ENCODE data around the gene LRSAM1. TPM values are rescaled to one million over a fixed set of nuclear protein-coding genes. Genes with fewer than 3 reads are reported as not detected.
"Not testable (repeated sequence)": the region's sequence is repeated elsewhere in the genome, so short reads cannot be mapped to it uniquely, and the experiment has no call there.

Gene LRSAM1
- total and polyA plus RNA-seq, 9 donors: 9.0 to 28.5 (median 17.4) TPM

DNA sequence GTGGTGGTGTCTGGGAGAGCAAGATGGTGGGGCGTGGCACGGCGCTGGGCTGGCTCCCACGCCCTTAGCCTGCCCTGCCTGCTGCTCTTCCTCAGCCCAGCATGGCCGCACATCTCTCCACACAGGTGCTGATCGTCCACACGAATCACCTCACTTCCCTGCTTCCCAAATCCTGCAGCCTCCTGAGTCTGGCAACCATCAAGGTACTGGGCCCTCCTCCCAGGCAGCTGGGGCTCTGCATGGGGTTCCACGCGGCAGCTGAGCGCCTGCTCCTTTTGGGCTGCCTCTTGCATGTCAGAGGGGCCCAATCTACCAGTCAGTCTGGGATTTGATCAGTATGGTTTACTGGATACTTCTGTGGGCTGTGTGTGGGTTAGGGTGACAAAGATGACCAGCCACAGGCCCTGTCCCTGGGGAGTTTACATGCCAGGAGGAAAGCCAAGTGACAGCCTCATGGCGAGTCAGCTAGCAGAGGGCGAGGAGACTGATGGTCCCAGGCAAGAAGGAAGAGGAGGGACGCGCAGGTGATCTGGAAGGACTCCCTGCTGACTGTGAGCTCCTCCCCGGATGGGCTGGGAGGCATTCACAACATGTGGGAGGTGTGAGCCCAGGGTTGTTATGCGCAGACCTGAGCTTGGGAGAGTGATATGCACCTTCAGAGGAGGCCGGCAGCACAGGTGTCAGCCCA lies 6.0 kb downstream of the LRSAM1 start:
- Histone ChIP-seq H3K36me3 (no peaks in the 10 kb centered on the region), H3K4me1 (ENCODE audit: insufficient read depth) (peaks cover under 1% of the 10 kb centered on the region), H3K27me3 (no peaks in the 10 kb centered on the region), H3K4me3 (no peak overlapping the region), H3K9me3 (no peaks in the 10 kb centered on the region), H3K27ac (no peak overlapping the region)
- TF ChIP-seq, protein P1, sequence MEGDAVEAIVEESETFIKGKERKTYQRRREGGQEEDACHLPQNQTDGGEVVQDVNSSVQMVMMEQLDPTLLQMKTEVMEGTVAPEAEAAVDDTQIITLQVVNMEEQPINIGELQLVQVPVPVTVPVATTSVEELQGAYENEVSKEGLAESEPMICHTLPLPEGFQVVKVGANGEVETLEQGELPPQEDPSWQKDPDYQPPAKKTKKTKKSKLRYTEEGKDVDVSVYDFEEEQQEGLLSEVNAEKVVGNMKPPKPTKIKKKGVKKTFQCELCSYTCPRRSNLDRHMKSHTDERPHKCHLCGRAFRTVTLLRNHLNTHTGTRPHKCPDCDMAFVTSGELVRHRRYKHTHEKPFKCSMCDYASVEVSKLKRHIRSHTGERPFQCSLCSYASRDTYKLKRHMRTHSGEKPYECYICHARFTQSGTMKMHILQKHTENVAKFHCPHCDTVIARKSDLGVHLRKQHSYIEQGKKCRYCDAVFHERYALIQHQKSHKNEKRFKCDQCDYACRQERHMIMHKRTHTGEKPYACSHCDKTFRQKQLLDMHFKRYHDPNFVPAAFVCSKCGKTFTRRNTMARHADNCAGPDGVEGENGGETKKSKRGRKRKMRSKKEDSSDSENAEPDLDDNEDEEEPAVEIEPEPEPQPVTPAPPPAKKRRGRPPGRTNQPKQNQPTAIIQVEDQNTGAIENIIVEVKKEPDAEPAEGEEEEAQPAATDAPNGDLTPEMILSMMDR (IDR thresholded peaks at IDR 0.05): no peak
- intact Hi-C loops (cut with DNase I): no loop called here
- 82 to 86% (median 85%) methylated on average over 17 of the region's 17 CpGs for WGBS, 3 donors
- no peak for DNase-seq

DNA sequence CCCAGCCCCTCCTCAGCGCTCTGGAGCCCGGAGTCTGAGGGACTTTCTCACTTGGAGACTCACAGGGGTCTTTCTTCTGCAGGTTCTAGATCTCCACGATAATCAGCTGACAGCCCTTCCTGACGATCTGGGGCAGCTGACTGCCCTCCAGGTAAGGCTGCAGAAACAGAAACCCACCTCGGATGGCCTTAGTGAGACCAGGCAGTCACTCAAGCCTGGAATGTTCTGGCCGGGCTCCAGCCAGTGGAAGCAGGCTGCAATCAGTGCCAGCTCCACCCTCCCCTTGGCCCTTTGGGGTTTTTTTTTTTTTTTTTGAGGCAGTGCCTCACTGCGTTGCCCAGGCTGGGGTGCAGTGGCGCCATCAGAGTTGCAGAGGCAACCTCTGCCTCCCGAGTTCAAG lies 7.6 kb downstream of the LRSAM1 start:
- Histone ChIP-seq H3K9me3 (no peaks in the 10 kb centered on the region), H3K4me1 (ENCODE audit: insufficient read depth) (no peaks in the 10 kb centered on the region), H3K4me3 (no peak overlapping the region), H3K27me3 (no peaks in the 10 kb centered on the region), H3K27ac (no peak overlapping the region), H3K36me3 (no peaks in the 10 kb centered on the region)
- 75 to 85% (median 78%) methylated on average over 9 of the region's 9 CpGs for WGBS, 3 donors
- TF ChIP-seq, protein P1 (IDR thresholded peaks at IDR 0.05): no peak
- TF ChIP-seq EP300 (IDR thresholded peaks at IDR 0.05) (no peak), POLR2A (IDR thresholded peaks at IDR 0.05) (no peak)
- DNase-seq: no peak
- intact Hi-C loops (cut with DNase I): no loop called here

- no peak overlapping the region for H3K4me3 ChIP-seq
- no peak for DNase-seq
- H3K36me3 ChIP-seq: no peaks in the 10 kb centered on the region
- TF ChIP-seq POLR2A (IDR thresholded peaks at IDR 0.05) (no peak), EP300 (IDR thresholded peaks at IDR 0.05) (no peak)
- TF ChIP-seq, protein P1 (IDR thresholded peaks at IDR 0.05): no peak
- intact Hi-C loops (cut with DNase I): no loop called here
- H3K27ac ChIP-seq: no peak overlapping the region
- WGBS, 3 donors: 74 to 82% (median 76%) methylated on average over 3 of the region's 3 CpGs
- H3K4me1 ChIP-seq (ENCODE audit: insufficient read depth): no peaks in the 10 kb centered on the region
- H3K9me3 ChIP-seq: no peaks in the 10 kb centered on the region
- no peaks in the 10 kb centered on the region for H3K27me3 ChIP-seq
Observed at GRCh38 chr9:127463382-127463781, 12.1 kb downstream of the LRSAM1 start.

DNA sequence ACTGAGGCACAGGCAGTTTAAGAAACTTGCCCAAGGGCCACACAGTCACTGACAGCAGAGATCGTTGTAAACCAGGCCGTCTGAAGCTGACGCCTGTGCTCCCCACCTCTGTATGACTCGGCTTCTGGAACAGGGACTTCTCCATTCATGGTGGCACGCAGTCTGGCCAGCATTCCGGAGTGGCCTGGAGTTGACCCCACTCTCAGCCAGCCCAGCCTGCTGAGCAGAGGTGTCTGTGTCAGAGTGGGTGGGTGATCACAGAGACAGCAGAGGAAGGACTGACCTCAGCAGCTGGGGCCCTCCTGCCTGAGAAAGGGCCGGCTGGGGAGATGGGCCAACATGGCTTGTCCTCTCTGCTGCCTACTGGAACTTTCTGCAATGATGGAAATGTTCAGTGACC lies 12.6 kb downstream of the LRSAM1 start:
- no peaks in the 10 kb centered on the region for H3K9me3 ChIP-seq
- H3K4me3 ChIP-seq: no peak overlapping the region
- 65 to 69% (median 67%) methylated on average over 7 of the region's 7 CpGs for WGBS, 3 donors
- no peaks in the 10 kb centered on the region for H3K4me1 ChIP-seq (ENCODE audit: insufficient read depth)
- H3K27me3 ChIP-seq: no peaks in the 10 kb centered on the region
- intact Hi-C loops (cut with DNase I): no loop called here
- no peak for DNase-seq
- TF ChIP-seq EP300 (IDR thresholded peaks at IDR 0.05) (no peak), POLR2A (IDR thresholded peaks at IDR 0.05) (no peak)
- TF ChIP-seq, protein P1 (IDR thresholded peaks at IDR 0.05): no peak
- H3K36me3 ChIP-seq: no peaks in the 10 kb centered on the region
- no peak overlapping the region for H3K27ac ChIP-seq

GRCh38 chr9:127466407-127466917 lies 15.2 kb downstream of the LRSAM1 start:
- H3K27ac ChIP-seq; DNase-seq; H3K36me3 ChIP-seq; H3K27me3 ChIP-seq; H3K4me3 ChIP-seq; intact Hi-C loops (cut with DNase I); H3K9me3 ChIP-seq; H3K4me1 ChIP-seq (ENCODE audit: insufficient read depth): not testable (repeated sequence)
- WGBS, 3 donors: 95 to 97% (median 95%) methylated on average over 5 of the region's 5 CpGs
